B cell (primary cell): ENCODE measurements around the gene CYFIP1. TPM values are rescaled to one million over a fixed set of nuclear protein-coding genes. Genes with fewer than 3 reads are reported as not detected.

Experiments used
- ATAC-seq: fragments of 200-7000 bp; cut with Tn5 transposase; one replicate; pipeline ENCODE4 v1.10.0; 2021; ENCODE audit warnings: low read depth, mild to moderate bottlenecking, moderate number of reproducible peaks, moderate library complexity
- CTCF ChIA-PET: fragments of 350-600 bp; sonication (Branson Sonifier 250); formaldehyde crosslinking; loops from one replicate; lab custom pipeline; 2021; ENCODE audit warnings: antibody characterized with exemption, inconsistent platforms; lab: Charles Lee
- POLR2A ChIA-PET: fragments of 350-600 bp; sonication (Branson Sonifier 250); formaldehyde crosslinking; loops from one replicate; lab custom pipeline; 2021; ENCODE audit warnings: antibody characterized with exemption; lab: Charles Lee
- DNase-seq: peaks from one replicate; pipeline ENCODE4 v3.0.0; 2013
- H2AFZ ChIP-seq: 2 replicates; pipeline ENCODE4 v1.6.1; 2012; ENCODE audit warnings: mild to moderate bottlenecking, low read depth, low read length; ENCODE audit not compliant: insufficient read depth, poor library complexity, severe bottlenecking
- H3K27ac ChIP-seq, 2 donors: 1 replicate in 1 of 2; 2 replicates in 1 of 2; pipeline ENCODE4 v1.5.1; 2012 to 2013; ENCODE audit warnings: low read length in 2 of 2, mild to moderate bottlenecking in 2 of 2, moderate library complexity in 1 of 2
- H3K27me3 ChIP-seq, 4 experiments: fragments of 200-600 bp in 1 of 4; sonication (generic) in 1 of 4; replicated peaks in 1 of 4; 1 replicate in 2 of 4; 2 replicates in 2 of 4; pipeline versions ENCODE4 v1.6.1 to v1.7.0; 2013 to 2016; ENCODE audit warnings: low read length in 3 of 4, mild to moderate bottlenecking in 2 of 4, mixed read lengths in 1 of 4, moderate library complexity in 1 of 4; ENCODE audit not compliant: insufficient read depth in 4 of 4, control insufficient read depth in 3 of 4; ENCODE audit errors: control extremely low read depth in 1 of 4
- H3K36me3 ChIP-seq, 2 experiments: replicated peaks in 1 of 2; 1 replicate in 1 of 2; 2 replicates in 1 of 2; pipeline versions ENCODE4 v1.6.1 to v1.7.1; 2013; ENCODE audit warnings: low read length in 1 of 2; ENCODE audit not compliant: insufficient read depth in 2 of 2, control insufficient read depth in 1 of 2; ENCODE audit errors: control extremely low read depth in 1 of 2, extremely low read depth in 1 of 2
- H3K4me1 ChIP-seq, 2 donors: fragments of 200-600 bp in 1 of 2; sonication (generic) in 1 of 2; 1 replicate in 1 of 2; 2 replicates in 1 of 2; pipeline versions ENCODE4 v1.5.1 to v1.6.1; 2013 to 2017; ENCODE audit warnings: low read length in 2 of 2; ENCODE audit not compliant: control insufficient read depth in 2 of 2, insufficient read depth in 2 of 2
- H3K4me2 ChIP-seq: replicated peaks from 2 replicates; pipeline ENCODE3; 2012; ENCODE audit warnings: mild to moderate bottlenecking, low read depth, low read length; ENCODE audit not compliant: poor library complexity, severe bottlenecking
- H3K4me3 ChIP-seq, 5 experiments: fragments of 200-600 bp in 1 of 5; sonication (generic) in 1 of 5; 1 replicate in 3 of 5; 2 replicates in 2 of 5; pipeline versions ENCODE4 v1.5.1 to v1.7.0; 2011 to 2016; ENCODE audit warnings: low read length in 4 of 5, mild to moderate bottlenecking in 4 of 5, low read depth in 2 of 5, control low read depth in 1 of 5, moderate library complexity in 1 of 5; ENCODE audit not compliant: insufficient read depth in 1 of 5; ENCODE audit errors: control extremely low read depth in 1 of 5, extremely low read depth in 1 of 5
- H3K79me2 ChIP-seq: fragments of 200-600 bp; sonication (generic); one replicate; pipeline ENCODE4 v1.6.0; 2016; ENCODE audit warnings: low read length; ENCODE audit not compliant: control insufficient read depth, insufficient read depth
- H3K9ac ChIP-seq: fragments of 200-600 bp; sonication (generic); 2 replicates; pipeline ENCODE4 v1.6.1; 2017; ENCODE audit warnings: mild to moderate bottlenecking, low read length, moderate library complexity
- H3K9me3 ChIP-seq, 3 donors: one replicate each; pipeline versions ENCODE4 v1.6.1 to v1.7.1; 2013; ENCODE audit warnings: low read length in 2 of 3; ENCODE audit not compliant: control insufficient read depth in 2 of 3, insufficient read depth in 1 of 3; ENCODE audit errors: control extremely low read depth in 1 of 3
- H4K20me1 ChIP-seq: 2 replicates; pipeline ENCODE4 v1.6.0; 2012; ENCODE audit warnings: mild to moderate bottlenecking, low read length; ENCODE audit not compliant: insufficient read depth, control insufficient read depth, poor library complexity, severe bottlenecking
- H3K27ac Mint-ChIP-seq: one replicate; pipeline ENCODE4 v1.8.0; 2021; ENCODE audit warnings: mixed read lengths
- H3K27me3 Mint-ChIP-seq: one replicate; pipeline ENCODE4 v1.8.0; 2021; ENCODE audit warnings: mixed read lengths
- H3K4me1 Mint-ChIP-seq: one replicate; pipeline ENCODE4 v1.8.0; 2021; ENCODE audit warnings: mixed read lengths
- H3K4me3 Mint-ChIP-seq: one replicate; pipeline ENCODE4 v1.8.0; 2021; ENCODE audit warnings: mixed read lengths
- H3K9me3 Mint-ChIP-seq: one replicate; pipeline ENCODE4 v1.8.0; 2022; ENCODE audit warnings: mixed read lengths; ENCODE audit not compliant: insufficient read depth
- CTCF ChIP-seq: fragments of 200-600 bp; IDR thresholded peaks from one replicate; pipeline ENCODE4 v1.8.0; 2022; ENCODE audit warnings: antibody characterized with exemption, mild to moderate bottlenecking
- EZH2 ChIP-seq: IDR thresholded peaks from 2 replicates; pipeline ENCODE4 v1.6.1; 2012; ENCODE audit warnings: borderline replicate concordance, low read depth, mild to moderate bottlenecking, moderate library complexity, low read length; ENCODE audit not compliant: insufficient read depth, poor library complexity, severe bottlenecking
- WGBS: methylation state at CpG from one replicate; pipeline ENCODE4 v1.1.5; 2013; ENCODE audit warnings: missing lambda C conversion rate; ENCODE audit not compliant: insufficient coverage; 5-methylcytosine and 5-hydroxymethylcytosine counted together
- intact Hi-C: fragments of 100-400 bp; cut with micrococcal nuclease; formaldehyde crosslinking; loops from one replicate; pipeline ENCODE4 v1.10.0; 2022
- polyA plus RNA-seq: library from polyadenylated mRNA; depleted of rRNA; stranded (reverse); fragments of >200 nt; gene quantifications from 2 replicates; pipeline ENCODE4 v1.2.3, GENCODE V29; 2012
- total RNA-seq, 2 donors: library from RNA; stranded (reverse); fragments of 120-200 nt in 1 of 2; gene quantifications; 1 replicate in 1 of 2; 2 replicates in 1 of 2; pipeline versions ENCODE4 v1.2.3 to v1.2.4, GENCODE V29; 2013 to 2022

The CYFIP1 gene
- total and polyA plus RNA-seq, 2 donors (not counting 1 experiment from before 2014, with no cell fraction given) = 6.2 to 13.5 TPM

GRCh38 chr15:22949074-22949547 is 31.1 kb downstream of the CYFIP1 start:
- no peak for TF ChIP-seq EZH2
- TF ChIP-seq CTCF = no peak
- Mint-ChIP-seq H3K4me1 (peaks cover 14% of the 10 kb centered on the region), H3K4me3 (peak overlapping the region; percentile 86), H3K27me3 (peaks cover 8% of the 10 kb centered on the region), H3K9me3 (no peaks in the 10 kb centered on the region), H3K27ac (peak overlapping the region; percentile 10)
- intact Hi-C loops = no loop called here
- H3K4me1 ChIP-seq = no peaks in the 10 kb centered on the region
- peak overlapping the region; percentile 55 for H3K4me2 ChIP-seq
- peaks cover 0 to 3% (median 1%) of the 10 kb centered on the region in 4 experiments for H3K27me3 ChIP-seq
- CTCF ChIA-PET = no interaction called here
- H4K20me1 ChIP-seq = no peaks in the 10 kb centered on the region
- no peak overlapping the region for H3K27ac ChIP-seq
- 10% methylated on average over 18 of the region's 21 CpGs for WGBS
- POLR2A ChIA-PET = no interaction called here
- no peaks in the 10 kb centered on the region for H3K9me3 ChIP-seq
- DNase-seq = peak; percentile 18
- H3K79me2 ChIP-seq = no peaks in the 10 kb centered on the region
- H3K36me3 ChIP-seq = no peaks in the 10 kb centered on the region
- peak; percentile 88 for ATAC-seq
- H3K4me3 ChIP-seq = peak overlapping the region in 3 of 5 experiments; percentile 30 to 56 (median 53)
- peak overlapping the region; percentile 57 for H3K9ac ChIP-seq
- peak overlapping the region; percentile 62 for H2AFZ ChIP-seq

- Mint-ChIP-seq H3K9me3 (no peaks in the 10 kb centered on the region), H3K27ac (no peak overlapping the region), H3K27me3 (peaks cover 8% of the 10 kb centered on the region), H3K4me3 (no peak overlapping the region), H3K4me1 (peaks cover 14% of the 10 kb centered on the region)
- Histone ChIP-seq H4K20me1 (no peaks in the 10 kb centered on the region), H3K9me3 (no peaks in the 10 kb centered on the region), H3K79me2 (no peaks in the 10 kb centered on the region), H3K36me3 (no peaks in the 10 kb centered on the region), H3K9ac (no peak overlapping the region), H3K27me3 (peaks cover 0 to 3% (median 1%) of the 10 kb centered on the region in 4 experiments), H3K4me3 (no peak overlapping the region), H3K27ac (no peak overlapping the region), H3K4me2 (no peak overlapping the region), H2AFZ (no peak overlapping the region), H3K4me1 (no peaks in the 10 kb centered on the region)
- no peak for TF ChIP-seq CTCF
- no peak for TF ChIP-seq EZH2
- intact Hi-C loops = no loop called here
- WGBS = 31% methylated on average over 4 of the region's 4 CpGs
- ATAC-seq = no peak
- DNase-seq = no peak
- ChIA-PET CTCF (no interaction called here), POLR2A (no interaction called here)
Measured at GRCh38 chr15:22948056-22948455, 32.1 kb downstream of the CYFIP1 start.
